Skeletal muscle satellite cell (primary cell): ENCODE data around the gene PPP2R3A.
A peak's percentile ranks its signal among the peaks of the same experiment; 100 is the strongest.
"Not testable (repeated sequence)": the region's sequence is repeated elsewhere in the genome, so short reads cannot be mapped to it uniquely, and the experiment has no call there.

Experiments
- H3K27me3 ChIP-seq: 2 replicates; pipeline ENCODE4 v1.7.0; 2013; ENCODE audit warnings: low read length; ENCODE audit not compliant: control insufficient read depth, insufficient read depth
- H3K36me3 ChIP-seq: 2 replicates; pipeline ENCODE4 v1.7.0; 2013; ENCODE audit warnings: mild to moderate bottlenecking, control low read depth, low read length; ENCODE audit not compliant: insufficient read depth
- H3K4me1 ChIP-seq: 2 replicates; pipeline ENCODE4 v1.7.0; 2013; ENCODE audit warnings: low read length; ENCODE audit not compliant: control insufficient read depth, insufficient read depth
- H3K4me2 ChIP-seq: 2 replicates; pipeline ENCODE4 v1.7.0; 2013; ENCODE audit warnings: mild to moderate bottlenecking, low read length
- H3K4me3 ChIP-seq: 2 replicates; pipeline ENCODE4 v1.7.0; 2013; ENCODE audit warnings: low read length
- H3K9ac ChIP-seq: 2 replicates; pipeline ENCODE4 v1.7.0; 2013; ENCODE audit warnings: mild to moderate bottlenecking, low read depth, low read length, moderate library complexity
- H3K9me3 ChIP-seq: replicated peaks from 2 replicates; pipeline ENCODE4 v1.7.0; 2013; ENCODE audit warnings: mild to moderate bottlenecking, control low read depth, low read length

Gene PPP2R3A

GRCh38 chr3:136141291-136141785 is 175.8 kb downstream of the PPP2R3A start:
- Histone ChIP-seq H3K36me3 (peaks cover 8% of the 10 kb centered on the region), H3K4me1 (peaks cover 21% of the 10 kb centered on the region), H3K27me3 (no peaks in the 10 kb centered on the region), H3K4me2 (no peak overlapping the region), H3K9ac (no peak overlapping the region), H3K9me3 (no peaks in the 10 kb centered on the region), H3K4me3 (no peak overlapping the region)

- Histone ChIP-seq H3K4me3 (no peak overlapping the region), H3K4me2 (peak overlapping the region; percentile 20), H3K27me3 (no peaks in the 10 kb centered on the region), H3K9me3 (no peaks in the 10 kb centered on the region), H3K4me1 (peaks cover 22% of the 10 kb centered on the region), H3K9ac (peak overlapping the region; percentile 13), H3K36me3 (peaks cover 8% of the 10 kb centered on the region)
Measured at GRCh38 chr3:136141891-136142290, 176.4 kb downstream of the PPP2R3A start.

- Histone ChIP-seq H3K9me3 (no peaks in the 10 kb centered on the region), H3K27me3 (no peaks in the 10 kb centered on the region), H3K4me2 (peak overlapping the region; percentile 20), H3K36me3 (peaks cover 8% of the 10 kb centered on the region), H3K4me1 (peaks cover 25% of the 10 kb centered on the region), H3K4me3 (no peak overlapping the region), H3K9ac (peak overlapping the region; percentile 13)
Measured at GRCh38 chr3:136142592-136142991, 177.1 kb downstream of the PPP2R3A start.

GRCh38 chr3:136144397-136144796 is 178.9 kb downstream of the PPP2R3A start:
- H3K27me3 ChIP-seq, H3K4me2 ChIP-seq, H3K4me3 ChIP-seq, H3K9ac ChIP-seq, H3K36me3 ChIP-seq, H3K9me3 ChIP-seq: not testable (repeated sequence)
- H3K4me1 ChIP-seq = peaks cover 28% of the 10 kb centered on the region

- Histone ChIP-seq H3K4me3 (no peak overlapping the region), H3K27me3 (no peaks in the 10 kb centered on the region), H3K4me1 (peaks cover 23% of the 10 kb centered on the region), H3K36me3 (peaks cover 25% of the 10 kb centered on the region), H3K4me2 (no peak overlapping the region), H3K9me3 (no peaks in the 10 kb centered on the region), H3K9ac (no peak overlapping the region)
Measured at GRCh38 chr3:136146981-136147729, 181.6 kb downstream of the PPP2R3A start.

- Histone ChIP-seq H3K9me3 (no peaks in the 10 kb centered on the region), H3K36me3 (peaks cover 28% of the 10 kb centered on the region), H3K9ac (no peak overlapping the region), H3K4me2 (peak overlapping the region; percentile 18), H3K4me1 (peaks cover 13% of the 10 kb centered on the region), H3K27me3 (no peaks in the 10 kb centered on the region), H3K4me3 (no peak overlapping the region)
Measured at GRCh38 chr3:136149667-136150066, 184.1 kb downstream of the PPP2R3A start.

GRCh38 chr3:136151219-136151618 is 185.7 kb downstream of the PPP2R3A start:
- Histone ChIP-seq H3K9ac (no peak overlapping the region), H3K4me3 (no peak overlapping the region), H3K36me3 (peaks cover 20% of the 10 kb centered on the region), H3K4me2 (no peak overlapping the region), H3K4me1 (peaks cover 13% of the 10 kb centered on the region), H3K27me3 (no peaks in the 10 kb centered on the region), H3K9me3 (no peaks in the 10 kb centered on the region)

GRCh38 chr3:136152176-136152843 is 186.8 kb downstream of the PPP2R3A start:
- no peak overlapping the region for H3K4me2 ChIP-seq
- H3K9ac ChIP-seq = no peak overlapping the region
- no peaks in the 10 kb centered on the region for H3K27me3 ChIP-seq
- H3K4me3 ChIP-seq = no peak overlapping the region
- no peaks in the 10 kb centered on the region for H3K9me3 ChIP-seq
- H3K4me1 ChIP-seq = peaks cover 9% of the 10 kb centered on the region
- peaks cover 20% of the 10 kb centered on the region for H3K36me3 ChIP-seq

GRCh38 chr3:136152963-136153362 is 187.4 kb downstream of the PPP2R3A start:
- Histone ChIP-seq H3K9me3 (no peaks in the 10 kb centered on the region), H3K4me1 (peaks cover 9% of the 10 kb centered on the region), H3K4me2 (no peak overlapping the region), H3K36me3 (peaks cover 20% of the 10 kb centered on the region), H3K4me3 (no peak overlapping the region), H3K9ac (no peak overlapping the region), H3K27me3 (no peaks in the 10 kb centered on the region)

GRCh38 chr3:136161516-136161915 is 196.0 kb downstream of the PPP2R3A start:
- Histone ChIP-seq H3K36me3 (no peaks in the 10 kb centered on the region), H3K9ac (no peak overlapping the region), H3K9me3 (no peaks in the 10 kb centered on the region), H3K27me3 (no peaks in the 10 kb centered on the region), H3K4me2 (no peak overlapping the region), H3K4me1 (peaks cover 2% of the 10 kb centered on the region), H3K4me3 (no peak overlapping the region)

- Histone ChIP-seq H3K9me3 (no peaks in the 10 kb centered on the region), H3K27me3 (no peaks in the 10 kb centered on the region), H3K9ac (no peak overlapping the region), H3K4me2 (no peak overlapping the region), H3K4me1 (peaks cover 4% of the 10 kb centered on the region), H3K4me3 (no peak overlapping the region), H3K36me3 (no peaks in the 10 kb centered on the region)
Measured at GRCh38 chr3:136162322-136162721, 196.8 kb downstream of the PPP2R3A start.

- not testable (repeated sequence) for H3K4me3 ChIP-seq, H3K27me3 ChIP-seq, H3K4me2 ChIP-seq, H3K36me3 ChIP-seq, H3K9ac ChIP-seq, H3K9me3 ChIP-seq, H3K4me1 ChIP-seq
Measured at GRCh38 chr3:136163607-136164006, 198.1 kb downstream of the PPP2R3A start.
